ENCODE data around the gene MS4A4A. TPM values are rescaled to one million over a fixed set of nuclear protein-coding genes. Genes with fewer than 3 reads are reported as not detected.

The MS4A4A gene
- total and polyA plus RNA-seq, 8 donors = 0.43 to 18.9 (median 1.8) TPM

DNA sequence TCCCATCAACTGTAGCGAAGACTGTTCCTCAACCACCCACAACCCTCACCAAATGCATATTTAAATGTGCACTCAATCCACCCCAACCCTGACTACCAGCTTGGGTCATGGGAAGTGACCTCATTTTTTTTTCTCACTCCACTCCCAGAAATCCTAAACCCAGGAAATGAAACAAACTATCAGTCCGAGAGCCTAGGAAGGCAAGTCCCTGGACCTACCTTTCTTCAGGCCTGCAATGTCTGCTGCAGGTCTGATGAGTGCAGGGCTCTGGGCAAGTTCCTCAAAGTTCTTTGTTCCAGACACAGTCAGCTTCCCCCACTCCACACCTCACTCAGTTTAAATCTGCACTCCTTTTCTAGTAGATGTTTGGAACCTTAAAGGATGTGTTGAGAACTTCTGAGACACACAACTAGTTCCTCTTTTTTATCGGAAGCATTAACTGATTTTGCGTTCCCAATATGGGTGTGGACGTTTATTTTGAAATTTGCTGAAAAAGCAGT, 37.7 kb upstream of the MS4A4A start, which contains the start of gene MS4A4E:
Gene MS4A4E (minus strand): TSS at position 398 of the 500 bp plus-strand sequence. CDS start 13,082 bp downstream, outside the sequence.
- H3K4me1 ChIP-seq = no peaks in the 10 kb centered on the region
- TF ChIP-seq CTCF (IDR thresholded peaks at IDR 0.05) = no peak
- no peaks in the 10 kb centered on the region for H3K9me3 ChIP-seq
- DNase-seq (no peak), FAIRE-seq (no peak), ATAC-seq (peak in 2 of 4 donors; percentile 20 to 45)
- intact Hi-C loops (cut with DNase I) = no loop called here
- no peaks in the 10 kb centered on the region for H3K36me3 ChIP-seq
- no peak within 1 kb of the TSS for H3K27ac ChIP-seq
- H3K27me3 ChIP-seq = no peaks in the 10 kb centered on the region
- WGBS, 2 donors = 79 to 89% methylated on average over 5 of the region's 5 CpGs
- H3K4me3 ChIP-seq = no peak within 1 kb of the TSS

GRCh38 chr11:60251485-60252212, 28.8 kb upstream of the MS4A4A start:
- no peak overlapping the region for H3K27ac ChIP-seq
- FAIRE-seq (no peak), ATAC-seq (peak in 2 of 4 donors; percentile 51 to 84), DNase-seq (peak in 1 of 6 donors; percentile 19)
- peak in 1 of 4 donors; percentile 41 for TF ChIP-seq CTCF (IDR thresholded peaks at IDR 0.05)
- intact Hi-C loops (cut with DNase I) = no loop called here
- no peak overlapping the region for H3K4me3 ChIP-seq
- H3K27me3 ChIP-seq = no peaks in the 10 kb centered on the region
- WGBS, 2 donors = 28 to 38% methylated on average over 6 of the region's 6 CpGs
- no peaks in the 10 kb centered on the region for H3K9me3 ChIP-seq
- H3K36me3 ChIP-seq = no peaks in the 10 kb centered on the region
- H3K4me1 ChIP-seq = no peaks in the 10 kb centered on the region

DNA sequence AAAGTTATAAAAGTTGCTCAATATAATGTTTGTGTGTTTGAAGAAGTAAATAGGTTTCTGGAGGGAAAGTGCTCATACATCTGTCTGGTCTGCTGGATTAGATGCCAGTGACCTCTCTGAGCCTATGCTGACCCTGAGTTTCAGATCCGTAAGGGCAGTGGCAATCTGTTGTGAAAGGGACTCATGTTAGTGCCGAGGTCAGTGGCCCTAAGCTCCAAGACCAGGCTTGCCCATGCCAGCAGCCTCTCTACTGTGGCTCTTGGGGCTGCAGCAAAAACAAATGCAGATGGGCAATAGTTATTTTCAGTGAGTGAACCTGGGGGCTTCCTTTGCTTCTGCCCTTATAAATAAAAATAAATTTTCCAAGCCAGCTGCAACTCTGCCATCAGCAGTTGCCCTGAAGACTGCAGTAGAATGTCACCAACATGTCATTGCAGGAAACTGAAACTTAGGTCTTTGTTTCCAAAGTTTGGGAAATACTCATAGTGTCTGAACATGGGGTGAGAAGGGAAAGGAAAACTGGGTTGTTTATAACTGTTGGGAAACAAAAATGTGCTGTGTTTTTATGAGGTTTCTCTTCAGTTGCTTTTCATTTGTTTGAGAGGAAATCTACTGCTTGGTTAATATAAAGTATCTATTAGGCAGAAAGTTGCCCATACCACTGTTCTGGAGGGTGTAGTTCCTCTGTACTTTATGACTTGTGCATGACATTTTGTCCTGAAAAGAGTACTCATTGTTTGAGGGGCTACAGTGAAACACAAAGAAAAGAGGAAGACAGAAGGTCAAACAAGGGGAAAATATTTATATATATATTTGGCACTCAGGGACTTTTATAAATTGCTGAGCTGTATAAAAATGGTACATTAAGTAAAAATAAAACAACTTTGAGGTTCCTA, 28.0 kb upstream of the MS4A4A start:
- DNase-seq (no peak), ATAC-seq (peak in 2 of 4 donors; percentile 35 to 45), FAIRE-seq (no peak)
- Histone ChIP-seq H3K9me3 (no peaks in the 10 kb centered on the region), H3K4me3 (no peak overlapping the region), H3K27ac (no peak overlapping the region), H3K36me3 (no peaks in the 10 kb centered on the region), H3K4me1 (no peaks in the 10 kb centered on the region), H3K27me3 (no peaks in the 10 kb centered on the region)
- no peak for TF ChIP-seq CTCF (IDR thresholded peaks at IDR 0.05)
- intact Hi-C loops (cut with DNase I) = no loop called here
- 29 to 53% methylated on average over 2 of the region's 2 CpGs for WGBS, 2 donors

DNA sequence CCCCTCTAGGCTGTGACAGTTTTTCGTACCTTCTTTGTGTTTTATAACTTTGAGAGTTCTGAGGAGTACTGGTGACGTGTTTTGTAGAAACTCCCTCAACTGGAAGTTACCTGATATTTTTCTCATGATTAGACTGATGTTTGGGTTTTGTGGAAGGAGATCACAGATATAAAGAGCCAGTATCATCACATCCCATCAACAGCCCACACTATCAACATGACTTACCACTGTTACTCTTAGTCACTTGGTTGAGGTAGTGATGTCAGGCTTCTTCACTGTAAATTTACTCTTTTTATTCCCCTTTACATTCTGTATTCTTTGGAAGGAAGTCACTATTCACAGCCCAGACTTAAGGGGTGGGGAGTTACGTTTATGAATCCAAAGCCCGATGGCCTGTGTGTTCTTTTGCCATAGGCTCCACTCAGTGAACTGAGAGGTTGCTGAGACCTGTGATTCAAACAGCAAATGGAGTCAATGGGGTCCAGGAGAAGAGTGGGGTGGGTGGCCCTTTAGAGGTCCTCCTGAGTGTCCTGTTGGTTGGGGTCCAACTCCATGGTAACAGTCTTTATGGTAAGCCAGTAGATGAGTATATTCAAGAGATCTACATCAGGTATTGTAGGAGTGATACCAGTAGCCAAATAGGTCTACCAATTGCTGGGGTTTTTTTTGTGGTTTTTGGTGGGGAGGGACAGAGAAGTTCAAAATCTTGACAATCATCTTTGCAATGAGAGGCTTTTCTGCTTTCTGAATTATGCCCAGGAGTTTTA, 22.3 kb upstream of the MS4A4A start:
- no peaks in the 10 kb centered on the region for H3K9me3 ChIP-seq
- no peak overlapping the region for H3K4me3 ChIP-seq
- intact Hi-C loops (cut with DNase I) = no loop called here
- no peak overlapping the region for H3K27ac ChIP-seq
- H3K27me3 ChIP-seq = no peaks in the 10 kb centered on the region
- no peak for ATAC-seq
- no peaks in the 10 kb centered on the region for H3K4me1 ChIP-seq
- H3K36me3 ChIP-seq = no peaks in the 10 kb centered on the region
- no peak for DNase-seq
- WGBS, 2 donors = 82 to 89% methylated on average over 4 of the region's 4 CpGs
- no peak for TF ChIP-seq CTCF (IDR thresholded peaks at IDR 0.05)
- FAIRE-seq = no peak

All from pancreas (tissue), 10 donors.